Measurements from ENCODE around the gene TRIM48.
"Not testable (repeated sequence)": the region's sequence is repeated elsewhere in the genome, so short reads cannot be mapped to it uniquely, and the experiment has no call there.

Gene TRIM48, protein sequence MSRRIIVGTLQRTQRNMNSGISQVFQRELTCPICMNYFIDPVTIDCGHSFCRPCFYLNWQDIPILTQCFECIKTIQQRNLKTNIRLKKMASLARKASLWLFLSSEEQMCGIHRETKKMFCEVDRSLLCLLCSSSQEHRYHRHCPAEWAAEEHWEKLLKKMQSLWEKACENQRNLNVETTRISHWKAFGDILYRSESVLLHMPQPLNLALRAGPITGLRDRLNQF

DNA sequence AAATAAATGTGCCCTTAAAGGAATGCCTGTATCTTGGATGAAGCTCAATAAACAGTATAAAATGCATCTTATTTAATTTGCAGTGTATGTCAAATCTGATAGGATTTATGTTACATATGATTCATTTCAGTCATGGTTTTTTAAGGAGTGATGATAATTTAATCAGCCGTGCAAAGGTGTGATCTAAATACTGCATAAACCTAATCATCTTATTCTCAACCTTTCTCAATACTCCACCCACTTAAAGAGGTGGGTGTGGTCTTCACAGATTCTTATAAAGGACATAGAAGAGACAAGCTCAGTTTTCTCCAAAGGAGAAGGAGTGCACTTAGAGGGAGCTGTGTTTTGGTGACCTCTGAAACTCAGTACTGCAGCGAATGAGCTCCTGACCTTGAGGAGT lies at the start of gene TRIM48:
Gene TRIM48 (plus strand): TSS at position 301 of the 400 bp plus-strand sequence. CDS start 113 bp downstream, outside the sequence.
- DNase-seq: not testable (repeated sequence)

DNA sequence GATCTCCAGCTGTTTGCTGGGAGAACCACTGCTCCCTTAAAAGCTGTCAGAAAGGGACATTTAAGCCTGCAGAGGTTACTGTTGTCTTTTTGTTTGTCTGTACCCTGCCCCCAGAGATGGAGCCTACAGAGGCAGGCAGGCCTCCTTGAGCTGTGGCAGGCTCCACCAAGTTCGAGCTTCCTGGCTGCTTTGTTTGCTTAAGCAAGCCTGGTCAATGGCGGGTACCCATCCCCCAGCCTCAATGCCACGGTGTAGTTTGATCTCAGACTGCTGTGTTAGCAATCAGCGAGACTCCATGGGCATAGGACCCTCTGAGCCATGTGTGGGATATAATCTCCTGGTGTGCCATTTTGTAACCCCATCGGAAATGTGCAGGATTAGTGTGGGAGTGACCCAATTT lies 23.6 kb upstream of the TRIM48 start:
- not testable (repeated sequence) for DNase-seq

DNA sequence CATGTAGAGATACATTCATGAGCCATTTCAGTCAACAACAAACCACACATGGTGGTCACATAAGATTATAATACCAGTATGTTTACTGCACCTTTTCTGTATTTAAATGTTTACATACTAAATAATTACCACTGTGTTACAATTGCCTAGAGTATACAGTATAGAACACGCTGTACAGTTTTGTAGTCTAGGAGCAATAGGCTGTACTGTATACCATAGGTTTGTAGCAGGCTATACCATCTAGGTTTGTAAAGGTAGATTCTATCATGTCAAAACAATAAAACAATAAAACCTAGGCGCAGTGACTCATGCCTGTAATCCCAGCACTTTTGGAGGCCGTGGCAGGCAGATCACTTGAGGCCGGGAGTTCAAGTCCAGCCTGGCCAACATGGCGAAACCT lies 1.1 kb downstream of the TRIM48 start:
- DNase-seq: no peak
